ENCODE data around the gene SPATA12.

GRCh38 chr3:57064572-57064971 is 4.1 kb downstream of the SPATA12 start:
- TF ChIP-seq CTCF (conservative IDR thresholded peaks at IDR 0.05; ENCODE audit: low read depth in 2 of 2) (no peak), EZH2phosphoT487 (IDR thresholded peaks at IDR 0.05; ENCODE audit: unreplicated experiment) (no peak), EZH2 (IDR thresholded peaks at IDR 0.05; ENCODE audit: low read depth, unreplicated experiment) (no peak), POLR2AphosphoS5 (IDR thresholded peaks at IDR 0.05; ENCODE audit: low read depth) (no peak), ZNF114 (CRISPR knock-in tag; IDR thresholded peaks at IDR 0.05) (no peak), STAT1 (IDR thresholded peaks at IDR 0.05; ENCODE audit: unreplicated experiment) (no peak), CREB1 (CRISPR knock-in tag; IDR thresholded peaks at IDR 0.05; ENCODE audit: low read depth) (no peak), ZNF462 (CRISPR knock-in tag; IDR thresholded peaks at IDR 0.05) (no peak), JUNB (IDR thresholded peaks at IDR 0.05; ENCODE audit: unreplicated experiment) (no peak), ZNF331 (CRISPR knock-in tag; IDR thresholded peaks at IDR 0.05; ENCODE audit: low read depth) (no peak)
- TF ChIP-seq, protein P1, sequence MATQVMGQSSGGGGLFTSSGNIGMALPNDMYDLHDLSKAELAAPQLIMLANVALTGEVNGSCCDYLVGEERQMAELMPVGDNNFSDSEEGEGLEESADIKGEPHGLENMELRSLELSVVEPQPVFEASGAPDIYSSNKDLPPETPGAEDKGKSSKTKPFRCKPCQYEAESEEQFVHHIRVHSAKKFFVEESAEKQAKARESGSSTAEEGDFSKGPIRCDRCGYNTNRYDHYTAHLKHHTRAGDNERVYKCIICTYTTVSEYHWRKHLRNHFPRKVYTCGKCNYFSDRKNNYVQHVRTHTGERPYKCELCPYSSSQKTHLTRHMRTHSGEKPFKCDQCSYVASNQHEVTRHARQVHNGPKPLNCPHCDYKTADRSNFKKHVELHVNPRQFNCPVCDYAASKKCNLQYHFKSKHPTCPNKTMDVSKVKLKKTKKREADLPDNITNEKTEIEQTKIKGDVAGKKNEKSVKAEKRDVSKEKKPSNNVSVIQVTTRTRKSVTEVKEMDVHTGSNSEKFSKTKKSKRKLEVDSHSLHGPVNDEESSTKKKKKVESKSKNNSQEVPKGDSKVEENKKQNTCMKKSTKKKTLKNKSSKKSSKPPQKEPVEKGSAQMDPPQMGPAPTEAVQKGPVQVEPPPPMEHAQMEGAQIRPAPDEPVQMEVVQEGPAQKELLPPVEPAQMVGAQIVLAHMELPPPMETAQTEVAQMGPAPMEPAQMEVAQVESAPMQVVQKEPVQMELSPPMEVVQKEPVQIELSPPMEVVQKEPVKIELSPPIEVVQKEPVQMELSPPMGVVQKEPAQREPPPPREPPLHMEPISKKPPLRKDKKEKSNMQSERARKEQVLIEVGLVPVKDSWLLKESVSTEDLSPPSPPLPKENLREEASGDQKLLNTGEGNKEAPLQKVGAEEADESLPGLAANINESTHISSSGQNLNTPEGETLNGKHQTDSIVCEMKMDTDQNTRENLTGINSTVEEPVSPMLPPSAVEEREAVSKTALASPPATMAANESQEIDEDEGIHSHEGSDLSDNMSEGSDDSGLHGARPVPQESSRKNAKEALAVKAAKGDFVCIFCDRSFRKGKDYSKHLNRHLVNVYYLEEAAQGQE (IDR thresholded peaks at IDR 0.05; ENCODE audit: unreplicated experiment) = no peak
- TF ChIP-seq, protein P2, sequence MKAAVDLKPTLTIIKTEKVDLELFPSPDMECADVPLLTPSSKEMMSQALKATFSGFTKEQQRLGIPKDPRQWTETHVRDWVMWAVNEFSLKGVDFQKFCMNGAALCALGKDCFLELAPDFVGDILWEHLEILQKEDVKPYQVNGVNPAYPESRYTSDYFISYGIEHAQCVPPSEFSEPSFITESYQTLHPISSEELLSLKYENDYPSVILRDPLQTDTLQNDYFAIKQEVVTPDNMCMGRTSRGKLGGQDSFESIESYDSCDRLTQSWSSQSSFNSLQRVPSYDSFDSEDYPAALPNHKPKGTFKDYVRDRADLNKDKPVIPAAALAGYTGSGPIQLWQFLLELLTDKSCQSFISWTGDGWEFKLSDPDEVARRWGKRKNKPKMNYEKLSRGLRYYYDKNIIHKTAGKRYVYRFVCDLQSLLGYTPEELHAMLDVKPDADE (IDR thresholded peaks at IDR 0.05) = no peak

All from GM23338 (cell line).